ENCODE measurements around the gene NFE2L2.

GRCh38 chr2:177193240-177193639, 71.3 kb downstream of the NFE2L2 start:
- TF ChIP-seq CTCF (IDR thresholded peaks at IDR 0.05) (no peak), SIN3A (IDR thresholded peaks at IDR 0.05; ENCODE audit: borderline replicate concordance, insufficient read depth, low read depth, low read length) (no peak)

Measured in Panc1 (cell line).